ENCODE data around the gene MED25.
"Not testable (repeated sequence)": the region's sequence is repeated elsewhere in the genome, so short reads cannot be mapped to it uniquely, and the experiment has no call there.

Gene MED25

GRCh38 chr19:49818649-49819370 is 721 bp downstream of the MED25 start:
- DNase-seq: no peak

DNA sequence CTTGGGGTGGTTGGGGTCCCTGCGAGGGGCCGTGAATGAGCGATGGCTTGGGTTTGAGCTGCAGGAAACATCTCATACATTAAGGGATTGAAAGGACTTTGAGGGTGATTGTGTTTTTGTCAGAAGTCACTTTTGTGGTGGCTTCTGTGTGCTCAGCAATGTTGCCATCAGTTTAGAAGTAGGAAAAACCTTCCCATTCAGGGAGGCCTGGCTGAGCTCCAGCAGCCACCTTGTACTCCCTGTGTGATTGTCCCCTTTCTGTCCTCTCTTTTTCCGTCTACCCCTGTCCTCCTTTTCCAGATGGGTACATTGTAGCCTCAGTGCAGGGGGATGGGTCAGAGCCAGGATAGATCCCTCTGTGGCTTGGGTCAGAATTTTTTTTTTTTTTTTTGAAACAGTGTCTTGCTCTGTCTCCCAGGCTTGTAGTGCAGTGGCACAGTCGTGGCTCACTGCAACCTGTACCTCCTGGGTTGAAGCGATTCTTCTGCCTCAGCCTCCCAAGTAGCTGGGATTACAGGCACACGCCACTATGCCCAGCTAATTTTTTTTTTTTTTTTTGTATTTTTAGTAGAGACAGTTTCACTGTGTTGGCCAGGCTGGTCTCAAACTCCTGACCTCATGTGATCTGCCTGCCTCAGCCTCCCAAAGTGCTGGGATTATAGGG is 1.5 kb downstream of the MED25 start:
- DNase-seq: not testable (repeated sequence)

DNA sequence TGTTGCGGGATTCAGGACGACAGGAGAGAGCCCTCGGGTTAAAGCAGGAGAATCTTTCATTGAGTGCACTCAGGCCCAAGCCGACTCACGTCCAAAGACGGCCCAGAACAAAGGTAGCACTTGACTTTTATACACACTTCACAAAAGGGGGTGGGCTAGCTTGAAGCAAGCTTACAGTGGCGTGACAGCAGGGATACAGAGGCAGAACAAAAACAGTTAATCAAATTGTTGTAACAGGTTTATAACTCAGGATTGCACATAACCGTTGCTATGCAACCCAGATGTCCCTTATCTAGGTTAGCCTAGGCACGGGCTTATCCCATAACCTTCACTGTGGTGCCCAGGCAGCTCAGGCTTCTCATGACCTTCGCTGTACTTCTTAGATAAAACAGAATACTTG is 2.0 kb downstream of the MED25 start:
- DNase-seq: no peak

- no peak for DNase-seq
These were observed 5.4 kb downstream of the MED25 start for GRCh38 chr19:49823472-49823871.

GRCh38 chr19:49824662-49825061 is 6.6 kb downstream of the MED25 start:
- no peak for DNase-seq

DNA sequence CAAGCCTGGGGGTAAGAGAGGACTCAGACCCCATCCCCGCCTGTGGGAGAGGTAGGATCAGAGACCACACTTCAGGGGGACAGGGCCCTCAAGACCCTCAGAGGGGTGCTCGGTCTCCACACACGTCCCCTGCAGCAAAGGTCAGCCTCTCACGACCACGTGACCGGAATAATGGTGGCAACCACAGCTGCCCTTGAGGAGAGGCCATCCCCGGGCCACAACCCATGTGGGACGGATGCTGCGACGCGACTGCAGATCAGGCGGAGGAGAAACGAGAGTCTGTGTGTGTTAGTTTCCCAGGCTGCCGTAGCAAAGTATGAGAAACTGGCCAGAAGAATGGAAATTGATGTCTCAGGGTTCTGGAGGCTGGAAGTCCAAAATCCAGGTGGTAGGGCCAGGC is 8.9 kb downstream of the MED25 start:
- no peak for DNase-seq

DNA sequence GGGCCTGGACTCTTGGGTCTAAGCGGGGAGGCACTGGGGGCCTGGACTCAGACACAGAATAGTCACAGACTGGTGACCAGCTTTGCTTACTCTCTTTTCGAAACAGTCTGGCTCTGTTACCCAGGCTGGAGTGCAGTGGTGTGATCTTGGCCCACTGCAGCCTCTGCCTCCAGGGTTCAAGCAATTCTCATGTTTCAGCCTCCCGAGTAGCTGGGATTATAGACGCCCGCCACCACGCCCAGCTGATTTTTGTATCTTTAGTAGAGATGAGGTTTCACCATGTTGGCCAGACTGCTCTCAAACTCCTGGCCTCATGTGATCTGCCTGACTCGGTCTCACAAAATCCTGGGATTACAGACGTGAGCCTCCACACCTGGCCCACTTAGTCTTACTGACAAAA is 11.1 kb downstream of the MED25 start:
- DNase-seq: no peak

DNA sequence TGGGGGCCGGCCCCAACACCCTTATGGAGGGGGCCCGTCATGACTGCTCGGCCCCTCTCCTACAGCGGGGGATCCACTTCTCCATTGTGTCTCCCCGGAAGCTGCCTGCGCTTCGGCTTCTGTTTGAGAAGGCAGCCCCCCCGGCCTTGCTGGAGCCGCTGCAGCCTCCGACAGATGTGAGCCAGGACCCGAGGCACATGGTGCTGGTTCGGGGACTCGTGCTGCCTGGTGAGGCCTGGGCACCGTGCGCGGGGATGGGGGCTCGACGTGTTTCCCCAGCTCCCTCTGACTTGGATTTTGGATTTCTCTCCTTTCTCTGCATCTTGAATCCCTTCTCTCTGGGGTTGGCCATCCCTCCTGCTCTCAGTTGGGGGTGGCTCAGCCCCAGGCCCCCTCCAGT is 11.6 kb downstream of the MED25 start:
- no peak for DNase-seq

DNA sequence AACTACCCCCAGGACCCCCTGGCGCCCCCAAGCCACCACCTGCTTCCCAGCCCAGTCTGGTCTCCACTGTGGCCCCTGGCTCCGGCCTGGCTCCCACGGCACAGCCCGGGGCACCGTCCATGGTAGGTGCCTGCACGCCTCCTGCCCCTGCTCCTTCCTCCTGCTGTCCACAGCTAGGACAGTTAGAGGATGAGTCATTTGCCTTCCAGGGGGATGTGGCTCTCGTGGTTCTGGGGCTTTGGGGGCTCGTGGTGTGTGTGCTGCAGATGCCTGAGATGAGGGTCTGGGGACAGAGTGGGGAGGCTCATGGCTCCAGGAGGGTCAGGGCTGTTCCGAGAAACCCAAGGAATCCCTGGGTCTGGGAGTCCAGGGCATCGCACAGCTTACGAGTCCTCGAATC is 12.7 kb downstream of the MED25 start:
- DNase-seq: no peak

DNA sequence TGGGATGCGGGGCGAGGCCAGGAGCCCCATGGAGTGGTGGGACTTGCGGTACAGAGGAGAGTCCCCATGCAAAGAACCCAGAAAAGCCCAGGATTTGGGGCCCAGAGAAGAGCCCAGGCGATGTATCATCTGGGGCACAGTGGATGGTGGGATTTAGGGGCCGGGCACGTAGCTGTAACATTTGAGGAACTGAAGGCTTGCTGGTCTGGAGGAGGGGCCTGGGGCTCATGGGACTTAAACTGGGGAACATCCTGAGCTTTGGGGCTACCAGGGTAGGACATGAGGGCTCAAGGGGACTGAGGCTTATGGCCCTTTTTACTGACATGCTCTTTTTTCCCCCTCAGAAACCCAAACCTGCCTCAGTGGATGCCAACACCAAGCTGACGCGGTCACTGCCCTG is 13.5 kb downstream of the MED25 start:
- no peak for DNase-seq

- no peak for DNase-seq
These were observed 14.5 kb downstream of the MED25 start for GRCh38 chr19:49832556-49832955.

DNA sequence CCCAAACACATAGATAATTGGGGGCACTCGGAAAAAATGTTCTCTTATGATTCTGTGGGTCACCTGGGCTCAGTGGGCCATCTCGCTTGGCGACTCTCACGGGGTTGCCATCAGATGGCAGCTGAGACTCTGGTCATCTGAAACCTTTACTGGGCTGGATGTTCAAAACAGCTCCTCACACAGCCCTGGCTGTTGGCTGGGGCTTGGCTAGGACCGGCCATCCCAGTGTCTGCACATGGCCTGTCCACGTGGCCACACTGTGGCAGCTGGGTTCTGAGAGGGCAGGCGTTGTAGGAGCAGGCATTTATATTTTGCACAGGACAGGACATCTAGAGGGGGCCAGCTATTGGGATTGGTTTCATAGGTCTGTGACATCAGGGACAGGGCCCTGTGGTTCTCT is 15.5 kb downstream of the MED25 start:
- no peak for DNase-seq

DNA sequence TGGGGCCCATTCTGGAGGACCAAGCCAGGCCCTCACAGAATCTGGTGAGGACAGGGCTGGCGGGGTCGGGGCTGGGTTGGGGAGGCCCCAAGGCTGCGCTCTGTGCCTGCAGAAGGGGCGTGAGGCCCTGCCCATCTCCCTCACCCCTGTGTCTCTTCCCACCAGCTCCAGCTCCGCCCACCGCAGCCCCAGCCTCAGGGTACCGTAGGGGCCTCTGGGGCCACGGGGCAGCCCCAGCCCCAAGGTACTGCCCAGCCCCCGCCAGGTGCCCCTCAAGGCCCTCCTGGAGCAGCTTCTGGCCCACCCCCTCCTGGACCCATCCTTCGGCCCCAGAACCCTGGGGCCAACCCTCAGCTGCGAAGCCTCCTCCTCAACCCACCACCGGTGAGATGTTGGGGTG is 17.5 kb downstream of the MED25 start:
- no peak for DNase-seq

- DNase-seq: no peak
These were observed 18.3 kb downstream of the MED25 start for GRCh38 chr19:49836176-49837008.

GRCh38 chr19:49837009-49837310 is 18.9 kb downstream of the MED25 start:
- DNase-seq: no peak

DNA sequence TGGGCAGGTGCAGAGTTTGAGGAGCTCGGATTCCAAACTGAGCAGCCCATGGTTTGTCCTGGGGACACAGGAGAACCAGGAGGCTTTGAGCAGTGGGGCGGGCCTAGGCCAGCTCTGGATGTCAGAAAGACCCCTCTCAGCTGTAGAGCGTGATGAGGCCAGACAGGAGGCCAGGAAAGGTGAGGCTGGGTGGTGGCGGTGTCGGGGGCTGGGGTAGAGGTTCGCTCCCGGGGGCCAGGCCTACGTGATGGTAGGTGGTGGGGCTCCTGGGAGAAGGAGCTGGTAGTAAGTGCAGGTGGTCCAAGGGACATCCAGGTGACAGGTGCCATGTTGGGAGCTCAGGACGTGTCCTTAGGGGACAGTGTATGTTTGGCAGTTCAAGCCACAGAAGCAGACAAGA is 19.3 kb downstream of the MED25 start:
- no peak for DNase-seq

GRCh38 chr19:49838885-49839588 is 20.9 kb downstream of the MED25 start:
- no peak for DNase-seq

- DNase-seq: no peak
These were observed 21.6 kb downstream of the MED25 start for GRCh38 chr19:49839713-49840112.

- DNase-seq: no peak
These were observed 22.2 kb downstream of the MED25 start for GRCh38 chr19:49840321-49840720.

DNA sequence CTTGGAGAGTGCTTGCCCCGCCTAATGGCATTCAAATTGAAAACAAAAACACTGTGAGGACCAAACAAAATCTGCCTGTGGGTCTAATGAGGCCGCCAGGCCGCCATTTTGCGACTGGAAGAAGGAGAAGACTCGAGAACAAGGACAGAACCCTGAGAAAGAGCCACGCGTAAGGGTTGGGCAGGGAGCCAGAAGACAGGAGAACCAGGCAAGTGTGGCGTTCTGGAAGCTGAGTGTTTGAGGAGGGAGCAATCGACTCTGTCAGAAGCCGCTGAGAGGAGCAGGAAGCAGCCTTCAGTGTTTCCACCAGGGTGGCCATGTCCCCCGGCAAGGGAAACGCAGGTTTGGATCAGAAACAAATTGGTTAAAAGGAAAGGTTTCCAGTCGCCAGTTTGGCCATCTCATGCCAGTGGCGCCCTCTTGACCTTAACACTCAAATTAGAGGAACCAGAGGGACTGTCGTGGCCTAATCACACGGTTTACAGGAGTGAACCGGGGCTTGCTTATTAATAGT is 22.7 kb downstream of the MED25 start:
- DNase-seq: no peak

DNA sequence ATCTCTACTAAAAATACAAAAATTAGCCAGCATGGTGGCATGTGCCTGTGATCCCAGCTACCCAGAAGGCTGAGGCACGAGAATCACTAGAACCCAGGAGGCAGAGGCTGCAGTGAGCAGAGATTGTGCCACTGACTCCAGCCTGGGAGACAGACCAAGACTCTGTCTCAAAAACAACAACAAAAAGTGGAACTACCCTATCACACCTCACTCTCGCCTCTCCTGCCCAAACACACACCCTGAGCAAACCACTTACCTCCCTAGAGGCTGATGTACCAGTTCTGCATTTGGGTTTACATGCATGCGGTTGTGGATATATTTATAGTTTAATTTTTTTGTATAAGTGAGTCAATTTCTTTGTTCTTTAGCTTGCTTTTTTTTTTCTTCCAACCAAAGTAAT is 25.2 kb downstream of the MED25 start:
- DNase-seq: no peak

- DNase-seq: no peak
These were observed 26.3 kb downstream of the MED25 start for GRCh38 chr19:49844138-49845095.
